Glomerular visceral epithelial cell (primary cell): Measurements from ENCODE around the gene GRK2.

ENCODE experiments used
- DNase-seq: peaks from one replicate; pipeline ENCODE4 v3.0.0-alpha.2; 2016; ENCODE audit errors: extremely low spot score

The GRK2 gene

DNA sequence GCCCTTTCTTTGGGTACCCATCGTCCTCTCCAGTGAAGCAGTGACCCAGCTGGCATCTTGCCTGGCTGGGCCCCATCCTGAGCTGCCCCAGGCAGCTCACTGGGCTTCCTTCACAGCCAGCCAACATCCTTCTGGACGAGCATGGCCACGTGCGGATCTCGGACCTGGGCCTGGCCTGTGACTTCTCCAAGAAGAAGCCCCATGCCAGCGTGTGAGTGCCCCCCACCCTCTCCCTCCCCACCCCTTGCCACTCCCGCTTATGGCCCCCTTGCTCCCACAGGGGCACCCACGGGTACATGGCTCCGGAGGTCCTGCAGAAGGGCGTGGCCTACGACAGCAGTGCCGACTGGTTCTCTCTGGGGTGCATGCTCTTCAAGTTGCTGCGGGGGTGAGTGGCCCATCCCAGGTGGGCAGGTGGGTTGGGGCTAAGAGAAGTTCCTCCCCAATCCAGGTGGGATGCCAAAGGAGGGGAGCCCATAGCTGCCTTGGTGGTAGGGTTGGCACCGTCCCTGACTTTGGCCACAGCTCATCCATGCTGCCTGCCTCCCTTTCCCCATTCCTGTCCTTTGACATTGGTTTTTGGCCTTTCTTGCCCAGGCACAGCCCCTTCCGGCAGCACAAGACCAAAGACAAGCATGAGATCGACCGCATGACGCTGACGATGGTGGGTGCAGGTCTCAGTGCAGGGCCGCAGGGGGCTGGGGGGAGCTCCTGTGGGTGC, 16.0 kb downstream of the GRK2 start:
- no peak for DNase-seq

DNA sequence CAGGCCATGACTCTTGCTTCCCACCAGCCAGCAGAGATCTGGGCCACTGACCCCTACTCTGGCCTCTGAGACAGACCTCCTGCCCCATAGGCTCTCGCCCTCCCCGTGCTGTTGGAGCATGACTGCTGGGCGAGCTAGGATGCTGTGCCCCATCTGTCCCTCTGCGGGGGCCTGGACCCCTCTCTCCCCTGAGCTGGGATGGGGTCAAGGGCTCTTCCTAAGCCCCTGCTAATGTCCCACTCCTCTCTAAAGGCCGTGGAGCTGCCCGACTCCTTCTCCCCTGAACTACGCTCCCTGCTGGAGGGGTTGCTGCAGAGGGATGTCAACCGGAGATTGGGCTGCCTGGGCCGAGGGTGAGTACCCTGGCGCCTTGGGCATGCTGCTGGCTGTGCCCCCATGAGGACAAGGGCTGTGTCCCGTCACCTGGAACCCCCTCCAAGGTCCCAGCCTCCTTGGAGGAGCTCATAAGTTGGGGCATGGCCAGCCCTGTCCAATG, 16.7 kb downstream of the GRK2 start:
- DNase-seq: no peak

GRCh38 chr11:67283481-67283963, 17.2 kb downstream of the GRK2 start:
- no peak for DNase-seq

DNA sequence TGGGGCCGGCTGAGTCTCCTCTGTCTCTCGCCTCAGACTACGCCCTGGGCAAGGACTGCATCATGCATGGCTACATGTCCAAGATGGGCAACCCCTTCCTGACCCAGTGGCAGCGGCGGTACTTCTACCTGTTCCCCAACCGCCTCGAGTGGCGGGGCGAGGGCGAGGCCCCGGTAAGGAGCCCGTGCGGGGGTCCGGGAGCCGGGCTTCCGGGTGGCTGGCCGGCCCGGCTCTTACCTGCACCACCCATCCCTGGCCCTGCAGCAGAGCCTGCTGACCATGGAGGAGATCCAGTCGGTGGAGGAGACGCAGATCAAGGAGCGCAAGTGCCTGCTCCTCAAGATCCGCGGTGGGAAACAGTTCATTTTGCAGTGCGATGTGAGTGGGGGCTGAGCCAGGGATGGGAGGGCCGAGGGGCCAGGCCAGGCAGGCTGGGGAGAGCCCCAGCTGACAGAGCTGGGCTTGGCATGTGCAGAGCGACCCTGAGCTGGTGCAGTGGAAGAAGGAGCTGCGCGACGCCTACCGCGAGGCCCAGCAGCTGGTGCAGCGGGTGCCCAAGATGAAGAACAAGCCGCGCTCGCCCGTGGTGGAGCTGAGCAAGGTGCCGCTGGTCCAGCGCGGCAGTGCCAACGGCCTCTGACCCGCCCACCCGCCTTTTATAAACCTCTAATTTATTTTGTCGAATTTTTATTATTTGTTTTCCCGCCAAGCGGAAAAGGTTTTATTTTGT, 18.7 kb downstream of the GRK2 start:
- no peak for DNase-seq

DNA sequence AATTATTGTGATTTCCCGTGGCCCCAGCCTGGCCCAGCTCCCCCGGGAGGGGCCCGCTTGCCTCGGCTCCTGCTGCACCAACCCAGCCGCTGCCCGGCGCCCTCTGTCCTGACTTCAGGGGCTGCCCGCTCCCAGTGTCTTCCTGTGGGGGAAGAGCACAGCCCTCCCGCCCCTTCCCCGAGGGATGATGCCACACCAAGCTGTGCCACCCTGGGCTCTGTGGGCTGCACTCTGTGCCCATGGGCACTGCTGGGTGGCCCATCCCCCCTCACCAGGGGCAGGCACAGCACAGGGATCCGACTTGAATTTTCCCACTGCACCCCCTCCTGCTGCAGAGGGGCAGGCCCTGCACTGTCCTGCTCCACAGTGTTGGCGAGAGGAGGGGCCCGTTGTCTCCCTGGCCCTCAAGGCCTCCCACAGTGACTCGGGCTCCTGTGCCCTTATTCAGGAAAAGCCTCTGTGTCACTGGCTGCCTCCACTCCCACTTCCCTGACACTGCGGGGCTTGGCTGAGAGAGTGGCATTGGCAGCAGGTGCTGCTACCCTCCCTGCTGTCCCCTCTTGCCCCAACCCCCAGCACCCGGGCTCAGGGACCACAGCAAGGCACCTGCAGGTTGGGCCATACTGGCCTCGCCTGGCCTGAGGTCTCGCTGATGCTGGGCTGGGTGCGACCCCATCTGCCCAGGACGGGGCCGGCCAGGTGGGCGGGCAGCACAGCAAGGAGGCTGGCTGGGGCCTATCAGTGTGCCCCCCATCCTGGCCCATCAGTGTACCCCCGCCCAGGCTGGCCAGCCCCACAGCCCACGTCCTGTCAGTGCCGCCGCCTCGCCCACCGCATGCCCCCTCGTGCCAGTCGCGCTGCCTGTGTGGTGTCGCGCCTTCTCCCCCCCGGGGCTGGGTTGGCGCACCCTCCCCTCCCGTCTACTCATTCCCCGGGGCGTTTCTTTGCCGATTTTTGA, 19.5 kb downstream of the GRK2 start:
- no peak for DNase-seq

DNA sequence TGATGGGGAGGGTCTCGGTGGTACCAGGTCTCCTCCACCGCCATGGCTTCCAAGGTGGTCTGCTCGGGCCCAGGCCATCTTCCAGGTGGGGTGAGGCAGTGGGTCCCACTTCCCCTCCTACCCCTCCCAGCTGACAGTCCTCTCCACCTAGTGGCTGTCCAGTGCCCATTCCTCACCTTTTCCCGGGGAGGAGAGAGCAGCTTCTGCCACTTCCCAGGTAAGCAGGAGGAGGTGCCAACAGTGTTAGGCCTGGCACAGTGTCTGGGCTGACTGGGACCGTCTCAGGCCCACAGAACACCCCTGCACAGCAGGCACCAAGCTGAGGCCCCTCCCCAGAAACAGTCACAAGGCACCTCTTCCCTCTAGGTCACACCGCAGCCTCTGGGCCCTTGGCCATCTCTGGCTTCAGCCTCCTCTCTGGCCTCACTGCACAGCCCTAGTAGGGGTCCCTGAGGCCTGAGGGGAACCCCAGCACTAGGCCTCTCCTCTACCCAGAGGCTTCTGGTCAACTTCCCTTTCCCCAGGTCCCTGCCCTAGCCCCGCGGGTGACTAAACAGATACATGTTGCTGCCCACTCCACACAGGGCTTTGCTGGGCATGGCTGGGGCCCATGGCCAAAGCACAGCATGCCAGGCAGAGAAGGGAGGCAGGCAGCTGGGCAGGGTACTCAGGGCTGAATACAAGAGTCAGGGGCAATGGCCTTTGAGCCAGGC, 20.5 kb downstream of the GRK2 start:
- DNase-seq: no peak

DNA sequence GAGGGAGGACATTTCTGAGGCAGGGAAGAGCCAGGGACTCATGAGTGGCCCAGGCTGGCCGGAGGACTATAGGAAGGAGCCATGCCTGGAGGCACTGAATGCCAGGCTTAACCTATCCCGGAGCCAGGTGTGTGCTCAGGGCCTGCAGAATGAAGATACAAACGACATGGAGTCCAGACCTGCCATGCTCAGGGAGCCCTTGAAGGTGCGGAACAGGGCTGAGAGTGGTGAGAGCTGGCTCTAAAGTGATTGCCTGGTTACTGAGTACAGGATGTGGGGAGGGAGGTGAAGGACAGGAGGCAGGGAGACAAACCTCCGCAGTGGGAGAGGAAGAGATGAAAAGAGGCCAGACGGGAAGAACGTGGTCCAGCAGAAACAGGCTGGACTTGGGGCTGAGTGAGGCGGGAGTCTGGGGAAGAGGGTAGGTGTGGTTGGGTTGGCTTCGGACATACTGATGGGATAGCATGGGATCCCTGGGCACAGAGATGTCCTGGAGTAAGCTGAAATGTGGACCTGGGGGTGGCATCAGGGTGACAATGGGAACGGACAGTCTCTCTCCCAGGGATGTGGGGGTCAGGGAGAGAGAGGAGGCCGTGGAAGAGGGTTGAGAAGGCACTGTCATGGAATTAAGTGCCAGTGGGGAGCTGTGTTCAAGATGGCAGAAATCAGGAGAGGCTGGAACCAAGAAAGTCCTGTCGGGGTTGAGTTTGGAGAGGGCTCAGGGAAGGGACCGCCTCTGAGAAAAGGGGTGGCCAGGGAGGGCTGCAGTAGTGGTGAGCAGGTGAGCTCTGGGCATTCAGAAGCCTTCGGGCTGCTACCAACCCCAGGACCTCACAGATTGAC, 21.3 kb downstream of the GRK2 start:
- DNase-seq: no peak

- DNase-seq: no peak
Measured at GRCh38 chr11:67288198-67288451, 21.9 kb downstream of the GRK2 start.

- DNase-seq: peak; percentile 86
Measured at GRCh38 chr11:67288452-67289225, 22.4 kb downstream of the GRK2 start.

- DNase-seq: no peak
Measured at GRCh38 chr11:67289226-67289650, 23.0 kb downstream of the GRK2 start, which contains the start of gene ANKRD13D. Gene ANKRD13D (plus strand): TSS chr11:67289303. CDS start chr11:67289461, 158 bp downstream.

DNA sequence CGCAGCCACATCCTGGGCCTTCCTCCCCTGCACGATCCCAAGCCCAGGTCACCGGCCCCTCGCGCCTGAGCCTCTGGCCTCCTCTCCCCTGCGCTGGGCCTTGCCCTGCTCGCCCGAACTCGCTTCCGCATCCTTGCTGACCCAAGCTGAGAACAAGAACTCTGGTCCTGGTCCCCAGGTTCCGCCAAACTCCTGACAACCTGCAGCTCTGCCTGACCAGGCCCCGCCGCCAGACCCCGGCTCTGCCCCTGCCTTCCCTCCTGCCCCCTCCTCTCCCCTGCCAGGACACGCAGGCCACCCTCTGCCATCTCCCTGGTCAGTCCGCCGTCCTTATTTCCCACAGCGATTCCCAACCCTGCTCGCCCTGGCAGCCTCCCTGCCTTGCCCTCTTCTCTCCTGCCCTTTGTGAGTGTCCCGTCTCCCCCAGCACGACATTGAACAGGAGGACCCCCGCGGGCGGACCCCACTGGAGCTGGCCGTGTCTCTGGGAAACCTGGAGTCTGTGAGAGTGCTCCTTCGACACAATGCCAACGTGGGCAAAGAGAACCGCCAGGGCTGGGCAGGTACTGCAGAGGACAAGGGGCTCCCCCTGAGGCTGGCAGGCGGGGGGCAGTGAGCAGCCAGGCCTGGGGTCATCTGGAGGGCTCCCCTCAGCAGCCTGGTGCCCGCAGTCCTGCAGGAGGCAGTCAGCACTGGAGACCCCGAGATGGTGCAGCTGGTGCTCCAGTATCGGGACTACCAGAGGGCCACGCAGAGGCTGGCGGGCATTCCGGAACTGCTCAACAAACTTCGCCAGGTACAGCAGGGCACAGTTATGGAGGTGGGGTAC, 23.6 kb downstream of the GRK2 start:
- DNase-seq: no peak

- DNase-seq: no peak
Measured at GRCh38 chr11:67290801-67291200, 24.5 kb downstream of the GRK2 start.

DNA sequence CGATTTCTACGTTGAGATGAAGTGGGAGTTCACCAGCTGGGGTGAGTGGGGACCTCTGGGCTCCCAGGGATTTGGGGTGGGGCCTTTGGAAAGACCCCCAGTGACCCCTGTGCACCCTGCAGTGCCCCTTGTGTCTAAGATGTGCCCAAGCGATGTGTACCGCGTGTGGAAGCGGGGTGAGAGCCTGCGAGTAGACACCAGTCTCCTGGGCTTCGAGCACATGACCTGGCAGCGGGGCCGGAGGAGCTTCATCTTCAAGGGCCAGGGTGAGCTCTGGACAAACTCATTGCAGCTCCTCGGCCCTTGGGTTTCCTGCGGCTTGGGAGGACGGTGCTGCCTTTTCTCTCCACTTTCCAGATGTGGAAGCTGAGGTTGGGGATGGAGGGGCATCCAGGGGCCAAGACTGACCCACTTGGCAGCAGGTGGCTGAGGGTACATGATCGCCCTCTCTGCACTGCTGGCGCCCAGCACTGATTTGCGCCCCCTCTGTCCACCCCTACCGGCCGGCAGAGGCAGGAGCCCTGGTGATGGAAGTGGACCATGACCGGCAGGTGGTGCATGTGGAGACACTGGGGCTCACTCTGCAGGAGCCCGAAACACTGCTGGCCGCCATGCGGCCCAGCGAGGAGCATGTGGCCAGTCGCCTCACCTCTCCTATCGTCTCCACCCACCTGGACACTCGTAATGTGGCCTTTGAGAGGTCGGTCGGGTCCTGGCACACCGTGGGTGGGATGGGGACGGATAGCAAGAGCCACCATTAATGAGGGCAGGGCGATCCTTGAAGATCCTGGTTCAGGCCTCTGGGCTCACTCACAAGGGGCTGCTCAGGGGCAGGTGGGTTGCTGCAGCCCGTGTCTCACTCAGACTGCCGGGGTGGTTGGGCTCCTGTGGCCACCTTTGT, 25.5 kb downstream of the GRK2 start:
- DNase-seq: no peak

GRCh38 chr11:67292671-67293070, 26.4 kb downstream of the GRK2 start:
- no peak for DNase-seq

GRCh38 chr11:67293090-67293489, 26.8 kb downstream of the GRK2 start:
- DNase-seq: peak; percentile 41

- DNase-seq: no peak
Measured at GRCh38 chr11:67295846-67296245, 29.6 kb downstream of the GRK2 start.

DNA sequence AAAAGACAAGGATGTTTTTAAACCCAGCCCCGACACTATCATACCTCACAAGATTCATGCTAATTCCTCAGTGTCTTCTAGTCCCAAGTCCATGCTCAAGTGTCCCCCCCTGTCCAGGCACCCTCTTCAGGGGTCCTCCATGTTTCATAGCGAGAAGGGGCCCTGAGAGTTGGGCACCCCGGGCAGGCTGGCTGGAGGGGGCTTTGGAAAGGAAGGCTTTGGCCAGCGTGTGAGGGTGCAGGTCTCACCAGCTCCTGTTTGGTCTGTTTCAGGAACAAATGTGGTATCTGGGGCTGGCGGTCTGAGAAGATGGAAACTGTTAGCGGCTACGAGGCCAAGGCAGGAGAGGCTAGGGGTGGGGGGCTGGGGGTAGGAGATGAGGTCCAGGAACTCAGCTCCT, 32.5 kb downstream of the GRK2 start:
- no peak for DNase-seq
